ENCODE results near the gene CLIC1. TPM values are rescaled to one million over a fixed set of nuclear protein-coding genes. Genes with fewer than 3 reads are reported as not detected.

Gene CLIC1
- total RNA-seq, 6 donors from 2014 or later = 138 to 497 (median 277) TPM

- Histone ChIP-seq H3K27ac (no peak overlapping the region), H3K4me3 (no peak overlapping the region), H3K4me1 (peaks cover 2 to 5% (median 3%) of the 10 kb centered on the region in 4 donors), H3K36me3 (peaks cover 7 to 70% (median 52%) of the 10 kb centered on the region in 4 donors), H3K27me3 (no peaks in the 10 kb centered on the region), H3K9me3 (no peaks in the 10 kb centered on the region)
- ATAC-seq (ENCODE audit: low FRiP score in 2 of 2) (no peak), DNase-seq (no peak)
- WGBS, 2 donors = 88 to 91% methylated on average over 5 of the region's 5 CpGs
- TF ChIP-seq CTCF (IDR thresholded peaks at IDR 0.05) (no peak), EP300 (IDR thresholded peaks at IDR 0.05) (no peak), POLR2A (IDR thresholded peaks at IDR 0.05) (no peak), POLR2AphosphoS5 (IDR thresholded peaks at IDR 0.05) (no peak)
Measured at GRCh38 chr6:31686483-31686882, 49.8 kb downstream of the CLIC1 start.

GRCh38 chr6:31683591-31683990 is 52.7 kb downstream of the CLIC1 start:
- Histone ChIP-seq H3K27me3 (no peaks in the 10 kb centered on the region), H3K27ac (peak overlapping the region in 1 of 4 donors; percentile 63), H3K9me3 (no peaks in the 10 kb centered on the region), H3K36me3 (peaks cover 0 to 41% (median 25%) of the 10 kb centered on the region in 4 donors), H3K4me3 (peak overlapping the region in 2 of 4 donors; percentile 39 to 48), H3K4me1 (peaks cover 12 to 17% (median 14%) of the 10 kb centered on the region in 4 donors)
- TF ChIP-seq EP300 (IDR thresholded peaks at IDR 0.05) = no peak
- TF ChIP-seq POLR2A (IDR thresholded peaks at IDR 0.05) = no peak
- TF ChIP-seq POLR2AphosphoS5 (IDR thresholded peaks at IDR 0.05) = no peak
- no peak for TF ChIP-seq CTCF (IDR thresholded peaks at IDR 0.05)
- WGBS, 2 donors = 78 to 84% methylated on average over 13 of the region's 13 CpGs
- DNase-seq = no peak
- no peak for ATAC-seq (ENCODE audit: low FRiP score in 2 of 2)

- Histone ChIP-seq H3K36me3 (peaks cover 0 to 17% (median under 1%) of the 10 kb centered on the region in 4 donors), H3K9me3 (no peaks in the 10 kb centered on the region), H3K4me3 (peak overlapping the region; percentile 41 to 60 (median 54)), H3K4me1 (peaks cover 12 to 17% (median 14%) of the 10 kb centered on the region in 4 donors), H3K27ac (peak overlapping the region; percentile 50 to 88 (median 68)), H3K27me3 (no peaks in the 10 kb centered on the region)
- TF ChIP-seq EP300 (IDR thresholded peaks at IDR 0.05) = no peak
- peak in 1 of 4 donors; percentile 31 for TF ChIP-seq POLR2A (IDR thresholded peaks at IDR 0.05)
- TF ChIP-seq CTCF (IDR thresholded peaks at IDR 0.05) = peak in 3 of 6 experiments; percentile 33 to 48 (median 35)
- no peak for TF ChIP-seq POLR2AphosphoS5 (IDR thresholded peaks at IDR 0.05)
- peak; percentile 32 to 71 for ATAC-seq (ENCODE audit: low FRiP score in 2 of 2)
- peak; percentile 54 to 88 for DNase-seq
- WGBS, 2 donors = 2% methylated on average over 12 to 26 of the region's 40 CpGs
Measured at GRCh38 chr6:31681135-31681671, 55.1 kb downstream of the CLIC1 start.

Small RNA genes within 50 kb of the gene (small RNA-seq; reads per million reads assigned to genes)
- gene LY6G6D (0 reads per million in 4 donors), gene MIR4646 (0 reads per million in 4 donors), gene MSH5-SAPCD1 (0 reads per million in 4 donors), gene RF00019 (0 reads per million in 4 donors), gene RNU6-850P (0 reads per million in 4 donors), gene SAPCD1 (0 reads per million in 4 donors)

Other genes starting within 250 kb of the CLIC1 start
- 10 to 100 TPM in 4 of 6 donors, 1 to 10 TPM in 2; 4.9 to 14.4 (median 11.3) TPM for gene MICB, start 238.4 kb downstream of the CLIC1 start, total RNA-seq
- gene MCCD1, start 207.6 kb downstream of the CLIC1 start, total RNA-seq = not detected
- 100 to 1,000 TPM; 201 to 541 (median 270) TPM for gene DDX39B, start 194.5 kb downstream of the CLIC1 start, total RNA-seq
- gene ATP6V1G2, start 189.9 kb downstream of the CLIC1 start, total RNA-seq = 1 to 10 TPM in 4 of 6 donors, under 1 TPM in 2; 0.55 to 2.0 (median 1.1) TPM
- gene NFKBIL1, start 188.9 kb downstream of the CLIC1 start, total RNA-seq = 10 to 100 TPM; 18.2 to 45.1 (median 23.8) TPM
- gene LTA, start 164.2 kb downstream of the CLIC1 start, total RNA-seq = 1 to 10 TPM in 2 of 6 donors, not detected in 4; 1.6 to 1.8 TPM
- gene TNF, start 161.0 kb downstream of the CLIC1 start, total RNA-seq = 1 to 10 TPM in 5 of 6 donors, under 1 TPM in 1; 0.33 to 6.6 (median 2.9) TPM
- 10 to 100 TPM in 1 of 6 donors, 1 to 10 TPM in 2, not detected in 3; 1.3 to 18.7 (median 8.2) TPM for gene LTB, start 154.1 kb downstream of the CLIC1 start, total RNA-seq
- gene LST1, start 150.3 kb downstream of the CLIC1 start, total RNA-seq = 100 to 1,000 TPM in 1 of 6 donors, 10 to 100 TPM in 3, 1 to 10 TPM in 2; 7.7 to 132 (median 33.5) TPM
- 1 to 10 TPM in 1 of 6 donors, under 1 TPM in 3, not detected in 2; 0.54 to 2.0 (median 0.70) TPM for gene NCR3, start 143.5 kb downstream of the CLIC1 start, total RNA-seq
- 100 to 1,000 TPM in 1 of 6 donors, 10 to 100 TPM in 5; 18.5 to 106 (median 79.7) TPM for gene AIF1, start 121.3 kb downstream of the CLIC1 start, total RNA-seq
- gene PRRC2A, start 115.8 kb downstream of the CLIC1 start, total RNA-seq = 100 to 1,000 TPM in 4 of 6 donors, 10 to 100 TPM in 2; 80.1 to 154 (median 125) TPM
- gene BAG6, start 83.9 kb downstream of the CLIC1 start, total RNA-seq = 100 to 1,000 TPM; 190 to 421 (median 294) TPM
- 1 to 10 TPM in 5 of 6 donors, under 1 TPM in 1; 0.89 to 4.3 (median 2.1) TPM for gene APOM, start 80.6 kb downstream of the CLIC1 start, total RNA-seq
- gene C6orf47, start 75.8 kb downstream of the CLIC1 start, total RNA-seq = 10 to 100 TPM; 25.0 to 30.1 (median 28.4) TPM
- gene GPANK1, start 71.5 kb downstream of the CLIC1 start, total RNA-seq = 10 to 100 TPM; 12.0 to 45.1 (median 16.6) TPM
- 100 to 1,000 TPM; 105 to 172 (median 130) TPM for gene CSNK2B, start 70.5 kb downstream of the CLIC1 start, total RNA-seq
- gene LY6G5B, start 66.6 kb downstream of the CLIC1 start, total RNA-seq = 10 to 100 TPM in 4 of 6 donors, 1 to 10 TPM in 2; 6.7 to 22.0 (median 12.3) TPM
- 1 to 10 TPM in 4 of 6 donors, not detected in 2; 1.8 to 4.4 (median 3.1) TPM for gene LY6G5C, start 55.5 kb downstream of the CLIC1 start, total RNA-seq
- 10 to 100 TPM; 42.1 to 62.5 (median 51.6) TPM for gene ABHD16A, start 33.2 kb downstream of the CLIC1 start, total RNA-seq
- 1 to 10 TPM in 4 of 6 donors, under 1 TPM in 2; 0.63 to 9.4 (median 1.7) TPM for gene LY6G6F, start 29.7 kb downstream of the CLIC1 start, total RNA-seq
- gene LY6G6D, start 21.2 kb downstream of the CLIC1 start, total RNA-seq = not detected
- gene LY6G6C, start 14.8 kb downstream of the CLIC1 start, total RNA-seq = under 1 TPM in 1 of 6 donors, not detected in 5; 0.23 TPM
- gene MPIG6B, start 13.2 kb downstream of the CLIC1 start, total RNA-seq = 1 to 10 TPM in 3 of 6 donors, under 1 TPM in 2, not detected in 1; 0.30 to 4.1 (median 1.2) TPM
- 100 to 1,000 TPM in 2 of 6 donors, 10 to 100 TPM in 4; 46.6 to 157 (median 83.7) TPM for gene DDAH2, start 7.2 kb downstream of the CLIC1 start, total RNA-seq
- gene MSH5, start 3.5 kb upstream of the CLIC1 start, total RNA-seq = 10 to 100 TPM in 4 of 6 donors, 1 to 10 TPM in 2; 7.3 to 52.4 (median 13.1) TPM
- gene SAPCD1, start 26.1 kb upstream of the CLIC1 start, total RNA-seq = 10 to 100 TPM in 1 of 6 donors, 1 to 10 TPM in 5; 1.1 to 15.7 (median 5.3) TPM
- gene VWA7, start 40.8 kb upstream of the CLIC1 start, total RNA-seq = 1 to 10 TPM; 4.0 to 7.4 (median 6.6) TPM
- 10 to 100 TPM; 21.2 to 67.8 (median 39.7) TPM for gene VARS1, start 59.2 kb upstream of the CLIC1 start, total RNA-seq
- 10 to 100 TPM in 5 of 6 donors, 1 to 10 TPM in 1; 5.0 to 44.9 (median 20.9) TPM for gene LSM2, start 70.4 kb upstream of the CLIC1 start, total RNA-seq
- 1 to 10 TPM in 5 of 6 donors, under 1 TPM in 1; 0.89 to 3.1 (median 2.0) TPM for gene HSPA1L, start 78.8 kb upstream of the CLIC1 start, total RNA-seq
- gene HSPA1A, start 79.0 kb upstream of the CLIC1 start, total RNA-seq = 100 to 1,000 TPM in 5 of 6 donors, 10 to 100 TPM in 1; 80.7 to 236 (median 144) TPM
- gene HSPA1B, start 91.2 kb upstream of the CLIC1 start, total RNA-seq = 100 to 1,000 TPM in 5 of 6 donors, 10 to 100 TPM in 1; 92.2 to 177 (median 127) TPM
- 10 to 100 TPM; 28.3 to 90.3 (median 64.6) TPM for gene NEU1, start 126.3 kb upstream of the CLIC1 start, total RNA-seq
- gene SLC44A4, start 142.5 kb upstream of the CLIC1 start, total RNA-seq = 10 to 100 TPM; 19.1 to 84.2 (median 42.0) TPM
- gene EHMT2, start 161.2 kb upstream of the CLIC1 start, total RNA-seq = 10 to 100 TPM; 23.6 to 57.3 (median 41.7) TPM
- gene ZBTB12, start 165.6 kb upstream of the CLIC1 start, total RNA-seq = 1 to 10 TPM; 1.0 to 7.5 (median 2.2) TPM
- gene C2, start 191.2 kb upstream of the CLIC1 start, total RNA-seq = 100 to 1,000 TPM; 119 to 322 (median 233) TPM
- 100 to 1,000 TPM in 1 of 6 donors, 10 to 100 TPM in 5; 15.0 to 199 (median 58.1) TPM for gene CFB, start 209.6 kb upstream of the CLIC1 start, total RNA-seq
- gene NELFE, start 222.4 kb upstream of the CLIC1 start, total RNA-seq = 10 to 100 TPM; 42.8 to 84.2 (median 63.0) TPM
- gene SKIC2, start 222.6 kb upstream of the CLIC1 start, total RNA-seq = 100 to 1,000 TPM in 1 of 6 donors, 10 to 100 TPM in 5; 27.7 to 172 (median 58.6) TPM
- gene DXO, start 235.6 kb upstream of the CLIC1 start, total RNA-seq = 10 to 100 TPM; 14.1 to 40.9 (median 19.3) TPM
- 100 to 1,000 TPM in 4 of 6 donors, 10 to 100 TPM in 2; 89.8 to 217 (median 139) TPM for gene C4A, start 245.5 kb upstream of the CLIC1 start, total RNA-seq